ENCODE measurements around the gene RYR3.

RYR3 gene

DNA sequence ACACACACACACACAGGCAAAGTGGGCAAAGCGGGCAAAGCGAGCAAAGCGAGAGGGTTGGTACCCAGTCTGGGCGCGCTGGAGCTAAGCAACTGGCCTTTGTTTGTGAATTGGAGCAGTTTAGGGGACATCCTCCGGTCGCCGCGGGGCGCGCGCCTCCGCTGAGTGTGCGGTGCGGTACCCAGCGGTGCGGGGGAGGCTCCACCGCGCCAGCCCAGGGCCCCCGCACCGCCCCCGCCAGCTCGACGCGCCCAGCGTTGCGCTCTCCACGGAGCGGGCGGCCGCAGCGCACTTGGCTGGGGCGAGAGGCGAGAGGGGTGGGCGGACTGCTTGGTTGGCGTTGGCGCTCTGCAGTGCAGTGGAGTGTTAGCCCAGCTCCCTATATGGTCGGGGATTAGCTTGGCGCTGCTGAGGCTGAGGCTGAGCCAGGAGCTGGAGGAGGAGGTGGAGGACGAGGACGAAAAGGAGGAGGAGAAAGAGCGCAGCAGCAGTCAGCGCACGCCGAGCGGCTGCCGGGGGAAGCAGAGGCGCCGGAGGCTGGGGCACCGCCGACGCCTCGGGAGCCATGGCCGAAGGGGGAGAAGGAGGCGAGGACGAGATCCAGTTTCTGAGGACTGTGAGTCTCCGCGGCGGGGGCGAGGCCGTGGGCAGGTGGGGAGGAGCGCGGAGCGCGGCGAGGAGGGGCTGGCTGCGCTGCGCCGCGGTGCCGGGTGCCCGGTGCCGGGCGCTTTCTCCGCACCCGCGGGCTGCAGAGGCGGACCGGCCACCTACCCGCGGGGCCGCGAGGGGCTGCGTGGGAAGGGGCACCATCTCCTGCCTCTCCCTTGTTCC, at the start of gene RYR3:
TSS of gene RYR3 (plus strand) at position 487 of the 831 bp plus-strand sequence. CDS start at position 566, 79 bp downstream.
- H3K4me3 ChIP-seq (ENCODE audit: low read depth, low read length), result peak within 1 kb of the TSS; percentile 26
- DNase-seq (ENCODE audit: low read depth), result no peak
- in situ Hi-C loops (cut with HindIII; ENCODE audit: low sequenced_read_pairs), result no loop called here
- TF ChIP-seq, protein P1, sequence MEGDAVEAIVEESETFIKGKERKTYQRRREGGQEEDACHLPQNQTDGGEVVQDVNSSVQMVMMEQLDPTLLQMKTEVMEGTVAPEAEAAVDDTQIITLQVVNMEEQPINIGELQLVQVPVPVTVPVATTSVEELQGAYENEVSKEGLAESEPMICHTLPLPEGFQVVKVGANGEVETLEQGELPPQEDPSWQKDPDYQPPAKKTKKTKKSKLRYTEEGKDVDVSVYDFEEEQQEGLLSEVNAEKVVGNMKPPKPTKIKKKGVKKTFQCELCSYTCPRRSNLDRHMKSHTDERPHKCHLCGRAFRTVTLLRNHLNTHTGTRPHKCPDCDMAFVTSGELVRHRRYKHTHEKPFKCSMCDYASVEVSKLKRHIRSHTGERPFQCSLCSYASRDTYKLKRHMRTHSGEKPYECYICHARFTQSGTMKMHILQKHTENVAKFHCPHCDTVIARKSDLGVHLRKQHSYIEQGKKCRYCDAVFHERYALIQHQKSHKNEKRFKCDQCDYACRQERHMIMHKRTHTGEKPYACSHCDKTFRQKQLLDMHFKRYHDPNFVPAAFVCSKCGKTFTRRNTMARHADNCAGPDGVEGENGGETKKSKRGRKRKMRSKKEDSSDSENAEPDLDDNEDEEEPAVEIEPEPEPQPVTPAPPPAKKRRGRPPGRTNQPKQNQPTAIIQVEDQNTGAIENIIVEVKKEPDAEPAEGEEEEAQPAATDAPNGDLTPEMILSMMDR (IDR thresholded peaks at IDR 0.05; ENCODE audit: low read depth, low read length, missing control alignments), result no peak

- H3K4me3 ChIP-seq (ENCODE audit: low read depth, low read length), result no peak overlapping the region
- in situ Hi-C loops (cut with HindIII; ENCODE audit: low sequenced_read_pairs), result no loop called here
- no peak for DNase-seq (ENCODE audit: low read depth)
- TF ChIP-seq, protein P1 (IDR thresholded peaks at IDR 0.05; ENCODE audit: low read depth, low read length, missing control alignments), result no peak
Measured at GRCh38 chr15:33262306-33262705, 48.5 kb upstream of the RYR3 start.

GRCh38 chr15:33277689-33278088, 33.1 kb upstream of the RYR3 start:
- DNase-seq (ENCODE audit: low read depth), result no peak
- no peak overlapping the region for H3K4me3 ChIP-seq (ENCODE audit: low read depth, low read length)
- in situ Hi-C loops (cut with HindIII; ENCODE audit: low sequenced_read_pairs), result no loop called here
- TF ChIP-seq, protein P1 (IDR thresholded peaks at IDR 0.05; ENCODE audit: low read depth, low read length, missing control alignments), result no peak

GRCh38 chr15:33278816-33279612, 31.8 kb upstream of the RYR3 start:
- peak; percentile 87 for DNase-seq (ENCODE audit: low read depth)
- in situ Hi-C loops (cut with HindIII; ENCODE audit: low sequenced_read_pairs), result no loop called here
- H3K4me3 ChIP-seq (ENCODE audit: low read depth, low read length), result no peak overlapping the region
- TF ChIP-seq, protein P1 (IDR thresholded peaks at IDR 0.05; ENCODE audit: low read depth, low read length, missing control alignments), result peak; percentile 14

DNA sequence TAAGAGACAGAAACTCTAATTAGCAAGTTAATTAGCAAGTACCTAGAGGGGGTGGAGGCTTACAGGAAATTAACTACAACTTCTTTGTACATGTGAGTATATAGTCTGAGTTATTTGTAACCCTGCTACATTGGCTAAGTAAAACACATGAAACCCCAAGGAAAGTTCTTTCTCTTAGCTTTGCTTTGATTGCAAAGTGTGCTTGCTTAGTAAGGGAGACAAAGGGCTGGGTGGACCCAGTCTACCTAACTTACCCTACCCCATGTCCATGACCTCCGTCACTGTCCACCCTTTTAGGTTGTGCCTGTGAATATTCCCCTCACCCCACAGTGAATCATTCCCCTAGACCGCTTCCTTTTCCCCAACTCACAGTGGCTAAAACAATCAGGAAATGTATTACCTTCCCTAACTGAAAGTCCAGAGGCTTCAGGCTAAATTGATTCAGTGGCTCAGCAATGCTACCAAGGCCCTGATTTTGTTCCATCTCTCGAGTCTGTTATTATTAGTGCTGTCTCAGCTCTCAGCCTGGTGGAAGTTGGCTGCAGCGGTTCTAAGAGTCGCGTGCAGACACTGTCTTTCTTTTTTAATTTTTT, 31.1 kb upstream of the RYR3 start:
- no peak overlapping the region for H3K4me3 ChIP-seq (ENCODE audit: low read depth, low read length)
- in situ Hi-C loops (cut with HindIII; ENCODE audit: low sequenced_read_pairs), result no loop called here
- TF ChIP-seq, protein P1 (IDR thresholded peaks at IDR 0.05; ENCODE audit: low read depth, low read length, missing control alignments), result no peak
- DNase-seq (ENCODE audit: low read depth), result no peak

GRCh38 chr15:33282226-33283020, 28.3 kb upstream of the RYR3 start:
- TF ChIP-seq, protein P1 (IDR thresholded peaks at IDR 0.05; ENCODE audit: low read depth, low read length, missing control alignments), result no peak
- no peak overlapping the region for H3K4me3 ChIP-seq (ENCODE audit: low read depth, low read length)
- in situ Hi-C loops (cut with HindIII; ENCODE audit: low sequenced_read_pairs), result no loop called here
- DNase-seq (ENCODE audit: low read depth), result no peak

Data from astrocyte of the cerebellum (primary cell).